GM23338 (cell line): ENCODE data around the gene UBE2J1. TPM values are rescaled to one million over a fixed set of nuclear protein-coding genes. Genes with fewer than 3 reads are reported as not detected.

Experiments
- ATAC-seq: fragments of 200-7000 bp; cut with Tn5 transposase; 3 replicates; pipeline ENCODE4 v1.9.1; 2020
- DNase-seq: peaks from one replicate; pipeline ENCODE4 v3.0.0-alpha.2; 2015; ENCODE audit warnings: low spot score
- H2AFZ ChIP-seq: fragments of 200-600 bp; sonication (generic); 2 replicates; pipeline ENCODE4 v1.8.0; 2016; ENCODE audit warnings: antibody characterized with exemption, mild to moderate bottlenecking, moderate library complexity
- H3F3A ChIP-seq: fragments of 200-600 bp; sonication (generic); replicated peaks from 2 replicates; pipeline ENCODE4 v1.8.0; 2017; ENCODE audit warnings: antibody characterized with exemption, mixed run types, low read depth
- H3K27ac ChIP-seq: fragments of 200-600 bp; sonication (generic); 2 replicates; pipeline ENCODE4 v1.6.1; 2016; ENCODE audit warnings: low read depth
- H3K27me3 ChIP-seq: fragments of 200-600 bp; sonication (generic); 2 replicates; pipeline ENCODE4 v1.8.0; 2016; ENCODE audit warnings: mild to moderate bottlenecking, mixed run types, moderate library complexity; ENCODE audit not compliant: insufficient read depth
- H3K36me3 ChIP-seq: fragments of 200-600 bp; sonication (generic); 2 replicates; pipeline ENCODE4 v1.8.0; 2016; ENCODE audit warnings: mild to moderate bottlenecking; ENCODE audit not compliant: insufficient read depth
- H3K4me1 ChIP-seq: fragments of 200-600 bp; sonication (generic); 2 replicates; pipeline ENCODE4 v1.8.0; 2016; ENCODE audit warnings: mild to moderate bottlenecking, moderate library complexity; ENCODE audit not compliant: insufficient read depth
- H3K4me2 ChIP-seq: fragments of 200-600 bp; sonication (generic); 2 replicates; pipeline ENCODE4 v1.7.1; 2017; ENCODE audit warnings: mixed run types
- H3K4me3 ChIP-seq: fragments of 200-600 bp; sonication (generic); 2 replicates; pipeline ENCODE4 v1.6.1; 2016; ENCODE audit warnings: mixed run types
- H3K79me2 ChIP-seq: fragments of 200-600 bp; sonication (generic); replicated peaks from 2 replicates; pipeline ENCODE4 v1.8.0; 2017; ENCODE audit warnings: mild to moderate bottlenecking; ENCODE audit not compliant: insufficient read depth
- H3K9me2 ChIP-seq: fragments of 200-600 bp; sonication (generic); 2 replicates; pipeline ENCODE4 v1.8.0; 2017; ENCODE audit not compliant: insufficient read depth
- H4K20me1 ChIP-seq: fragments of 200-600 bp; sonication (generic); replicated peaks from 2 replicates; pipeline ENCODE4 v1.8.0; 2017; ENCODE audit warnings: mild to moderate bottlenecking; ENCODE audit not compliant: insufficient read depth
- H3K27ac Mint-ChIP-seq: 2 replicates; pipeline ENCODE4 v1.8.0; 2020; ENCODE audit warnings: inconsistent platforms, mild to moderate bottlenecking, moderate library complexity, mixed read lengths
- H3K27me3 Mint-ChIP-seq: 3 replicates; pipeline ENCODE4 v1.8.0; 2022; ENCODE audit warnings: low read depth, mild to moderate bottlenecking, moderate library complexity, mixed read lengths, inconsistent platforms; ENCODE audit not compliant: insufficient read depth, poor library complexity
- H3K36me3 Mint-ChIP-seq: 3 replicates; pipeline ENCODE4 v1.8.0; 2021; ENCODE audit warnings: low read depth, mild to moderate bottlenecking, inconsistent platforms, moderate library complexity, mixed read lengths
- H3K4me1 Mint-ChIP-seq: 3 replicates; pipeline ENCODE4 v1.8.0; 2020; ENCODE audit warnings: mild to moderate bottlenecking, inconsistent platforms, mixed read lengths
- H3K4me3 Mint-ChIP-seq: 3 replicates; pipeline ENCODE4 v1.8.0; 2021; ENCODE audit warnings: moderate library complexity, mild to moderate bottlenecking, inconsistent platforms, mixed read lengths
- H3K9me3 Mint-ChIP-seq: 3 replicates; pipeline ENCODE4 v1.8.0; 2020; ENCODE audit warnings: moderate library complexity, mild to moderate bottlenecking, inconsistent platforms, mixed read lengths
- CREB1 ChIP-seq: fragments of 250-450 bp; sonication (Bioruptor Pico); IDR thresholded peaks from 2 replicates; pipeline ENCODE4 v1.5.0; 2020; ENCODE audit warnings: low read depth, mild to moderate bottlenecking, moderate library complexity
- EZH2 ChIP-seq: fragments of 200-600 bp; sonication (generic); IDR thresholded peaks from one replicate; pipeline ENCODE4 v1.8.0; 2017; ENCODE audit warnings: antibody characterized with exemption, mild to moderate bottlenecking, low read depth; ENCODE audit not compliant: unreplicated experiment
- EZH2phosphoT487 ChIP-seq: fragments of 200-600 bp; sonication (generic); IDR thresholded peaks from one replicate; pipeline ENCODE4 v1.8.1; 2018; ENCODE audit warnings: antibody characterized with exemption; ENCODE audit not compliant: unreplicated experiment
- JUNB ChIP-seq: IDR thresholded peaks from one replicate; pipeline ENCODE4 v1.6.1; 2016; ENCODE audit warnings: antibody characterized with exemption; ENCODE audit not compliant: unreplicated experiment
- NANOG ChIP-seq: IDR thresholded peaks from 2 replicates; pipeline ENCODE4 v1.6.1; 2016; ENCODE audit warnings: antibody characterized with exemption, borderline replicate concordance
- POLR2AphosphoS5 ChIP-seq: IDR thresholded peaks from 2 replicates; pipeline ENCODE4 v1.6.1; 2016; ENCODE audit warnings: antibody characterized with exemption, low read depth
- STAT1 ChIP-seq: IDR thresholded peaks from one replicate; pipeline ENCODE4 v1.6.1; 2016; ENCODE audit warnings: antibody characterized with exemption; ENCODE audit not compliant: unreplicated experiment
- ZNF114 ChIP-seq: fragments of 250-450 bp; sonication (Bioruptor Pico); IDR thresholded peaks from 2 replicates; pipeline ENCODE4 v1.5.0; 2020; ENCODE audit warnings: mild to moderate bottlenecking, moderate library complexity
- ZNF331 ChIP-seq: fragments of 250-450 bp; sonication (Bioruptor Pico); IDR thresholded peaks from 2 replicates; pipeline ENCODE4 v1.5.0; 2020; ENCODE audit warnings: low read depth, mild to moderate bottlenecking, moderate library complexity
- polyA plus RNA-seq: library from polyadenylated mRNA; unstranded; fragments of >200 nt; fragmentation: Nextera tagmentation; extraction: Ambion mirVana; gene quantifications from 2 replicates; pipeline ENCODE4 v1.2.1, GENCODE V29; 2016
- total RNA-seq: library from RNA; depleted of rRNA; stranded (reverse); fragments of >200 nt; shearing (Covaris generic); gene quantifications from 2 replicates; pipeline ENCODE4 v1.2.3, GENCODE V29; 2014
- TF ChIP-seq, protein P1 (sequence below): IDR thresholded peaks from one replicate; pipeline ENCODE4 v1.6.1; 2018; ENCODE audit warnings: antibody characterized with exemption; ENCODE audit not compliant: unreplicated experiment
- TF ChIP-seq, protein P2 (sequence below): IDR thresholded peaks from 2 replicates; pipeline ENCODE4 v1.6.1; 2016; ENCODE audit warnings: antibody characterized with exemption
- TF ChIP-seq, protein P3 (sequence below), 2 experiments: fragments of 200-600 bp in 1 of 2; sonication (generic) in 1 of 2; conservative IDR thresholded peaks; 2 replicates each; pipeline versions ENCODE4 v1.5.1 to v1.6.1; 2016 to 2017; ENCODE audit warnings: antibody characterized with exemption in 2 of 2, low read depth in 2 of 2, mild to moderate bottlenecking in 2 of 2, moderate library complexity in 1 of 2
- TF ChIP-seq, protein P4 (sequence below): fragments of 250-450 bp; sonication (Bioruptor Pico); IDR thresholded peaks from 2 replicates; pipeline ENCODE4 v1.5.0; 2020; ENCODE audit warnings: mild to moderate bottlenecking, moderate library complexity

UBE2J1 gene
- total and polyA plus RNA-seq, 2 experiments from 2014 or later = 7.5 to 13.1 TPM

DNA sequence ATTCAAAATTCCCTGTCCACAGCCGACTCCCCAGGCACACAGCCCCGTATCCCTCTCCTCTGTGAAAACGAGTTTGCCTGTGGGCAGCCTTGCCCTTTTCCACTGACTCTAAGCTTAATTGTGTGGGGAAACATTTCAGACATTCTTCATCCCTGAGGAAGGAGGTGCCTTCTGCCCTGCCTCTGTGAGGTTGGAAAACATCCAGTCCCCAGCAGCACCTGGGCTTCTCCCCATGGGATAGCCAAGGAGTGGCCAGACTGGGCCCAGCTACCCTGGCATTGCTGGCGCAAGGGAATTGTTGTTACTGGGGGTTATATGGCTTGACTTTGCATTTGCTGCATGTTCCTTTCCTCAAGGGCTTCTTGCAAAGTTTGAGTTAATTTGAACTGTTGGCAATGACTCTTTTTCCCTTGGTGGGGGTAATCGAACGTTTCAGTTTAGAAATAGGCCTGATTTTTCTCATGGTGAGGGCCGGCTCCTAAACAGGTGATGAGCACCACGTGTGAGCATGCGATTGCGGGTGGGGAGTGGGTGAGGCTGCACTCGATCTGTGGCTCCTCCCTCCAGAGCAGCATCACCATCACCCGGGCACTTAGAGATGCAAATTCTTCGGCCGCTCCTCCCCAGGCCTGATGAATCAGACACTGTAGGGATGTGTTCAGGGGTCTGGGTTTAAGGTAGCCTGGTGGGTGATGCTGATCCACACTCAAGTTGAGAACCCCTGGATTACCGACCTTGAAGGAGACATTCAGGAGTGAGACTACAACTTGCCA lies 67.4 kb downstream of the UBE2J1 start:
- no peak overlapping the region for H3K4me2 ChIP-seq
- H4K20me1 ChIP-seq = no peaks in the 10 kb centered on the region
- H3K4me3 ChIP-seq = no peak overlapping the region
- Mint-ChIP-seq H3K36me3 (no peaks in the 10 kb centered on the region; the same call in 2 of the 3 replicates), H3K4me1 (peaks cover 9% of the 10 kb centered on the region), H3K9me3 (no peaks in the 10 kb centered on the region; the same call in 2 of the 3 replicates), H3K27ac (no peak overlapping the region), H3K27me3 (peaks cover 2% of the 10 kb centered on the region), H3K4me3 (no peak overlapping the region)
- H3K27me3 ChIP-seq = no peaks in the 10 kb centered on the region
- H3K27ac ChIP-seq = no peak overlapping the region
- TF ChIP-seq STAT1 (no peak), CREB1 (CRISPR knock-in tag) (no peak), NANOG (no peak), ZNF114 (CRISPR knock-in tag) (no peak), POLR2AphosphoS5 (no peak), JUNB (no peak), EZH2phosphoT487 (no peak), EZH2 (no peak), ZNF331 (CRISPR knock-in tag) (no peak)
- TF ChIP-seq, protein P1, sequence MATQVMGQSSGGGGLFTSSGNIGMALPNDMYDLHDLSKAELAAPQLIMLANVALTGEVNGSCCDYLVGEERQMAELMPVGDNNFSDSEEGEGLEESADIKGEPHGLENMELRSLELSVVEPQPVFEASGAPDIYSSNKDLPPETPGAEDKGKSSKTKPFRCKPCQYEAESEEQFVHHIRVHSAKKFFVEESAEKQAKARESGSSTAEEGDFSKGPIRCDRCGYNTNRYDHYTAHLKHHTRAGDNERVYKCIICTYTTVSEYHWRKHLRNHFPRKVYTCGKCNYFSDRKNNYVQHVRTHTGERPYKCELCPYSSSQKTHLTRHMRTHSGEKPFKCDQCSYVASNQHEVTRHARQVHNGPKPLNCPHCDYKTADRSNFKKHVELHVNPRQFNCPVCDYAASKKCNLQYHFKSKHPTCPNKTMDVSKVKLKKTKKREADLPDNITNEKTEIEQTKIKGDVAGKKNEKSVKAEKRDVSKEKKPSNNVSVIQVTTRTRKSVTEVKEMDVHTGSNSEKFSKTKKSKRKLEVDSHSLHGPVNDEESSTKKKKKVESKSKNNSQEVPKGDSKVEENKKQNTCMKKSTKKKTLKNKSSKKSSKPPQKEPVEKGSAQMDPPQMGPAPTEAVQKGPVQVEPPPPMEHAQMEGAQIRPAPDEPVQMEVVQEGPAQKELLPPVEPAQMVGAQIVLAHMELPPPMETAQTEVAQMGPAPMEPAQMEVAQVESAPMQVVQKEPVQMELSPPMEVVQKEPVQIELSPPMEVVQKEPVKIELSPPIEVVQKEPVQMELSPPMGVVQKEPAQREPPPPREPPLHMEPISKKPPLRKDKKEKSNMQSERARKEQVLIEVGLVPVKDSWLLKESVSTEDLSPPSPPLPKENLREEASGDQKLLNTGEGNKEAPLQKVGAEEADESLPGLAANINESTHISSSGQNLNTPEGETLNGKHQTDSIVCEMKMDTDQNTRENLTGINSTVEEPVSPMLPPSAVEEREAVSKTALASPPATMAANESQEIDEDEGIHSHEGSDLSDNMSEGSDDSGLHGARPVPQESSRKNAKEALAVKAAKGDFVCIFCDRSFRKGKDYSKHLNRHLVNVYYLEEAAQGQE = no peak
- TF ChIP-seq, protein P2, sequence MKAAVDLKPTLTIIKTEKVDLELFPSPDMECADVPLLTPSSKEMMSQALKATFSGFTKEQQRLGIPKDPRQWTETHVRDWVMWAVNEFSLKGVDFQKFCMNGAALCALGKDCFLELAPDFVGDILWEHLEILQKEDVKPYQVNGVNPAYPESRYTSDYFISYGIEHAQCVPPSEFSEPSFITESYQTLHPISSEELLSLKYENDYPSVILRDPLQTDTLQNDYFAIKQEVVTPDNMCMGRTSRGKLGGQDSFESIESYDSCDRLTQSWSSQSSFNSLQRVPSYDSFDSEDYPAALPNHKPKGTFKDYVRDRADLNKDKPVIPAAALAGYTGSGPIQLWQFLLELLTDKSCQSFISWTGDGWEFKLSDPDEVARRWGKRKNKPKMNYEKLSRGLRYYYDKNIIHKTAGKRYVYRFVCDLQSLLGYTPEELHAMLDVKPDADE = no peak
- TF ChIP-seq, protein P3, sequence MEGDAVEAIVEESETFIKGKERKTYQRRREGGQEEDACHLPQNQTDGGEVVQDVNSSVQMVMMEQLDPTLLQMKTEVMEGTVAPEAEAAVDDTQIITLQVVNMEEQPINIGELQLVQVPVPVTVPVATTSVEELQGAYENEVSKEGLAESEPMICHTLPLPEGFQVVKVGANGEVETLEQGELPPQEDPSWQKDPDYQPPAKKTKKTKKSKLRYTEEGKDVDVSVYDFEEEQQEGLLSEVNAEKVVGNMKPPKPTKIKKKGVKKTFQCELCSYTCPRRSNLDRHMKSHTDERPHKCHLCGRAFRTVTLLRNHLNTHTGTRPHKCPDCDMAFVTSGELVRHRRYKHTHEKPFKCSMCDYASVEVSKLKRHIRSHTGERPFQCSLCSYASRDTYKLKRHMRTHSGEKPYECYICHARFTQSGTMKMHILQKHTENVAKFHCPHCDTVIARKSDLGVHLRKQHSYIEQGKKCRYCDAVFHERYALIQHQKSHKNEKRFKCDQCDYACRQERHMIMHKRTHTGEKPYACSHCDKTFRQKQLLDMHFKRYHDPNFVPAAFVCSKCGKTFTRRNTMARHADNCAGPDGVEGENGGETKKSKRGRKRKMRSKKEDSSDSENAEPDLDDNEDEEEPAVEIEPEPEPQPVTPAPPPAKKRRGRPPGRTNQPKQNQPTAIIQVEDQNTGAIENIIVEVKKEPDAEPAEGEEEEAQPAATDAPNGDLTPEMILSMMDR (conservative IDR thresholded peaks at IDR 0.05; ENCODE audit: low read depth in 2 of 2) = no peak
- TF ChIP-seq, protein P4, sequence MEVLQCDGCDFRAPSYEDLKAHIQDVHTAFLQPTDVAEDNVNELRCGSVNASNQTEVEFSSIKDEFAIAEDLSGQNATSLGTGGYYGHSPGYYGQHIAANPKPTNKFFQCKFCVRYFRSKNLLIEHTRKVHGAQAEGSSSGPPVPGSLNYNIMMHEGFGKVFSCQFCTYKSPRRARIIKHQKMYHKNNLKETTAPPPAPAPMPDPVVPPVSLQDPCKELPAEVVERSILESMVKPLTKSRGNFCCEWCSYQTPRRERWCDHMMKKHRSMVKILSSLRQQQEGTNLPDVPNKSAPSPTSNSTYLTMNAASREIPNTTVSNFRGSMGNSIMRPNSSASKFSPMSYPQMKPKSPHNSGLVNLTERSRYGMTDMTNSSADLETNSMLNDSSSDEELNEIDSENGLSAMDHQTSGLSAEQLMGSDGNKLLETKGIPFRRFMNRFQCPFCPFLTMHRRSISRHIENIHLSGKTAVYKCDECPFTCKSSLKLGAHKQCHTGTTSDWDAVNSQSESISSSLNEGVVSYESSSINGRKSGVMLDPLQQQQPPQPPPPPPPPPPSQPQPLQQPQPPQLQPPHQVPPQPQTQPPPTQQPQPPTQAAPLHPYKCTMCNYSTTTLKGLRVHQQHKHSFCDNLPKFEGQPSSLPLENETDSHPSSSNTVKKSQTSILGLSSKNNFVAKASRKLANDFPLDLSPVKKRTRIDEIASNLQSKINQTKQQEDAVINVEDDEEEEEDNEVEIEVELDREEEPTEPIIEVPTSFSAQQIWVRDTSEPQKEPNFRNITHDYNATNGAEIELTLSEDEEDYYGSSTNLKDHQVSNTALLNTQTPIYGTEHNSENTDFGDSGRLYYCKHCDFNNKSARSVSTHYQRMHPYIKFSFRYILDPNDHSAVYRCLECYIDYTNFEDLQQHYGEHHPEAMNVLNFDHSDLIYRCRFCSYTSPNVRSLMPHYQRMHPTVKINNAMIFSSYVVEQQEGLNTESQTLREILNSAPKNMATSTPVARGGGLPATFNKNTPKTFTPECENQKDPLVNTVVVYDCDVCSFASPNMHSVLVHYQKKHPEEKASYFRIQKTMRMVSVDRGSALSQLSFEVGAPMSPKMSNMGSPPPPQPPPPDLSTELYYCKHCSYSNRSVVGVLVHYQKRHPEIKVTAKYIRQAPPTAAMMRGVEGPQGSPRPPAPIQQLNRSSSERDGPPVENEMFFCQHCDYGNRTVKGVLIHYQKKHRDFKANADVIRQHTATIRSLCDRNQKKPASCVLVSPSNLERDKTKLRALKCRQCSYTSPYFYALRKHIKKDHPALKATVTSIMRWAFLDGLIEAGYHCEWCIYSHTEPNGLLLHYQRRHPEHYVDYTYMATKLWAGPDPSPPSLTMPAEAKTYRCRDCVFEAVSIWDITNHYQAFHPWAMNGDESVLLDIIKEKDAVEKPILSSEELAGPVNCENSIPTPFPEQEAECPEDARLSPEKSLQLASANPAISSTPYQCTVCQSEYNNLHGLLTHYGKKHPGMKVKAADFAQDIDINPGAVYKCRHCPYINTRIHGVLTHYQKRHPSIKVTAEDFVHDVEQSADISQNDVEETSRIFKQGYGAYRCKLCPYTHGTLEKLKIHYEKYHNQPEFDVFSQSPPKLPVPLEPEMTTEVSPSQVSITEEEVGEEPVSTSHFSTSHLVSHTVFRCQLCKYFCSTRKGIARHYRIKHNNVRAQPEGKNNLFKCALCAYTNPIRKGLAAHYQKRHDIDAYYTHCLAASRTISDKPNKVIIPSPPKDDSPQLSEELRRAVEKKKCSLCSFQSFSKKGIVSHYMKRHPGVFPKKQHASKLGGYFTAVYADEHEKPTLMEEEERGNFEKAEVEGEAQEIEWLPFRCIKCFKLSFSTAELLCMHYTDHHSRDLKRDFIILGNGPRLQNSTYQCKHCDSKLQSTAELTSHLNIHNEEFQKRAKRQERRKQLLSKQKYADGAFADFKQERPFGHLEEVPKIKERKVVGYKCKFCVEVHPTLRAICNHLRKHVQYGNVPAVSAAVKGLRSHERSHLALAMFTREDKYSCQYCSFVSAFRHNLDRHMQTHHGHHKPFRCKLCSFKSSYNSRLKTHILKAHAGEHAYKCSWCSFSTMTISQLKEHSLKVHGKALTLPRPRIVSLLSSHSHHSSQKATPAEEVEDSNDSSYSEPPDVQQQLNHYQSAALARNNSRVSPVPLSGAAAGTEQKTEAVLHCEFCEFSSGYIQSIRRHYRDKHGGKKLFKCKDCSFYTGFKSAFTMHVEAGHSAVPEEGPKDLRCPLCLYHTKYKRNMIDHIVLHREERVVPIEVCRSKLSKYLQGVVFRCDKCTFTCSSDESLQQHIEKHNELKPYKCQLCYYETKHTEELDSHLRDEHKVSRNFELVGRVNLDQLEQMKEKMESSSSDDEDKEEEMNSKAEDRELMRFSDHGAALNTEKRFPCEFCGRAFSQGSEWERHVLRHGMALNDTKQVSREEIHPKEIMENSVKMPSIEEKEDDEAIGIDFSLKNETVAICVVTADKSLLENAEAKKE = no peak
- no peaks in the 10 kb centered on the region for H3K36me3 ChIP-seq
- no peaks in the 10 kb centered on the region for H3K4me1 ChIP-seq
- no peaks in the 10 kb centered on the region for H3K79me2 ChIP-seq
- peak overlapping the region; percentile 86; the same call in 1 of the 2 replicates for H2AFZ ChIP-seq
- ATAC-seq (peak; percentile 26), DNase-seq (no peak)
- peaks cover 7% of the 10 kb centered on the region; the same call in 1 of the 2 replicates for H3K9me2 ChIP-seq
- H3F3A ChIP-seq = no peaks in the 10 kb centered on the region
